GM12878 (cell line): ENCODE results near the gene HCFC1R1.

Experiments used
- CBX3 ChIP-seq: fragments of 200-600 bp; sonication (generic); IDR thresholded peaks from 2 replicates; pipeline ENCODE4 v1.6.1; 2016; ENCODE audit warnings: low read depth, borderline replicate concordance
- ESRRA ChIP-seq: IDR thresholded peaks from 2 replicates; pipeline ENCODE4 v1.6.1; 2012; ENCODE audit warnings: mild to moderate bottlenecking, low read length, improper control_type of control experiment
- POLR2A ChIP-seq: IDR thresholded peaks from 2 replicates; pipeline ENCODE4 v1.6.1; 2011; ENCODE audit warnings: low read depth, mild to moderate bottlenecking, low read length
- RAD21 ChIP-seq: IDR thresholded peaks from 2 replicates; pipeline ENCODE4 v1.6.1; 2011; ENCODE audit warnings: mild to moderate bottlenecking, low read depth, low read length, moderate library complexity; ENCODE audit not compliant: insufficient read depth
- TF ChIP-seq, protein P1 (sequence below): IDR thresholded peaks from 2 replicates; pipeline ENCODE4 v1.6.1; 2012; ENCODE audit warnings: low read depth, low read length, improper control_type of control experiment
- TF ChIP-seq, protein P2 (sequence below): fragments of 450-650 bp; IDR thresholded peaks from 2 replicates; pipeline ENCODE4 v1.6.1; 2017; ENCODE audit warnings: mild to moderate bottlenecking
- TF ChIP-seq, protein P3 (sequence below), 3 experiments: IDR thresholded peaks in 2 of 3; conservative IDR thresholded peaks in 1 of 3; 2 replicates each; pipeline ENCODE4 v1.5.1; 2011; ENCODE audit warnings: low read depth in 3 of 3, low read length in 3 of 3, mild to moderate bottlenecking in 3 of 3, control low read depth in 2 of 3, moderate library complexity in 2 of 3, inconsistent platforms in 1 of 3, mixed read lengths in 1 of 3; ENCODE audit not compliant: control insufficient read depth in 2 of 3, insufficient read depth in 1 of 3; ENCODE audit errors: extremely low read depth in 1 of 3
- TF ChIP-seq, protein P4 (sequence below): IDR thresholded peaks from 2 replicates; pipeline ENCODE4 v1.6.1; 2012; ENCODE audit warnings: mild to moderate bottlenecking, low read depth, low read length

DNA sequence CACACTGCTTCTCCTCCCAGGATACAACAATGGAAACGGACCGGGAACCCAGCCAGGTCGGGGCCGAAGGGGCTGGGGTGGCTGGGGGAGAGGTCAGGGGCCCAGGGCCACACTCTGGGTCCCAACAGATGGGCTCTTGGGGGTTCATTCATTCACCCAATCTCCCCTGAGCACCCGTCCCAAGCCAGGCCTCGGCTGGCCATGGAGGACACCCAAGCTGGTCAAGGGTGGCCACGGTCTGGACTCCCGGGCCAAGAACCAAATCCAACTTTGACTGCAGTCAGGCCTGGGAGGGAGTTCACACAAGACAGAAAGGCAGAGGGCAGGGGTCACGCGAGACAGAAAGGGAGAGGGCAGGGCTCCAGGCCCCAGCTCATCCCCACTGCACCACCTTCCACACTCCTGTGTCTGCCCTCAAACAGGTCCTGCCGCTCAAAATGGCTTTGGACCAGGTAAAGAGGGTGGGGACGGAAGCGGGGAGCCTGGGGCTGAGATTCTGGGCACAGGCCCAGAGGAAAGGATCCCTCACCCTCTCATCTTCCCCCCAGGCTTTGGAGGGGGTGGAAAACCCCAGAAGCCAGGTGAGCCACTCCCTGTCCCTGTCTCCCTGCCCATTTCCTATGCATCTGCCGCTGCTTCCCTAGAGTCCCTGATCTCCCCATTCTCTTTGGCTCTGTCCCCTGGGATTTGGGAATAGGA, 31.2 kb downstream of the HCFC1R1 start:
- no peak for TF ChIP-seq CBX3
- TF ChIP-seq, protein P1, sequence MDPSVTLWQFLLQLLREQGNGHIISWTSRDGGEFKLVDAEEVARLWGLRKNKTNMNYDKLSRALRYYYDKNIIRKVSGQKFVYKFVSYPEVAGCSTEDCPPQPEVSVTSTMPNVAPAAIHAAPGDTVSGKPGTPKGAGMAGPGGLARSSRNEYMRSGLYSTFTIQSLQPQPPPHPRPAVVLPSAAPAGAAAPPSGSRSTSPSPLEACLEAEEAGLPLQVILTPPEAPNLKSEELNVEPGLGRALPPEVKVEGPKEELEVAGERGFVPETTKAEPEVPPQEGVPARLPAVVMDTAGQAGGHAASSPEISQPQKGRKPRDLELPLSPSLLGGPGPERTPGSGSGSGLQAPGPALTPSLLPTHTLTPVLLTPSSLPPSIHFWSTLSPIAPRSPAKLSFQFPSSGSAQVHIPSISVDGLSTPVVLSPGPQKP = no peak
- no peak for TF ChIP-seq POLR2A
- TF ChIP-seq, protein P2, sequence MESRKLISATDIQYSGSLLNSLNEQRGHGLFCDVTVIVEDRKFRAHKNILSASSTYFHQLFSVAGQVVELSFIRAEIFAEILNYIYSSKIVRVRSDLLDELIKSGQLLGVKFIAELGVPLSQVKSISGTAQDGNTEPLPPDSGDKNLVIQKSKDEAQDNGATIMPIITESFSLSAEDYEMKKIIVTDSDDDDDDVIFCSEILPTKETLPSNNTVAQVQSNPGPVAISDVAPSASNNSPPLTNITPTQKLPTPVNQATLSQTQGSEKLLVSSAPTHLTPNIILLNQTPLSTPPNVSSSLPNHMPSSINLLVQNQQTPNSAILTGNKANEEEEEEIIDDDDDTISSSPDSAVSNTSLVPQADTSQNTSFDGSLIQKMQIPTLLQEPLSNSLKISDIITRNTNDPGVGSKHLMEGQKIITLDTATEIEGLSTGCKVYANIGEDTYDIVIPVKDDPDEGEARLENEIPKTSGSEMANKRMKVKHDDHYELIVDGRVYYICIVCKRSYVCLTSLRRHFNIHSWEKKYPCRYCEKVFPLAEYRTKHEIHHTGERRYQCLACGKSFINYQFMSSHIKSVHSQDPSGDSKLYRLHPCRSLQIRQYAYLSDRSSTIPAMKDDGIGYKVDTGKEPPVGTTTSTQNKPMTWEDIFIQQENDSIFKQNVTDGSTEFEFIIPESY = no peak
- TF ChIP-seq, protein P3, sequence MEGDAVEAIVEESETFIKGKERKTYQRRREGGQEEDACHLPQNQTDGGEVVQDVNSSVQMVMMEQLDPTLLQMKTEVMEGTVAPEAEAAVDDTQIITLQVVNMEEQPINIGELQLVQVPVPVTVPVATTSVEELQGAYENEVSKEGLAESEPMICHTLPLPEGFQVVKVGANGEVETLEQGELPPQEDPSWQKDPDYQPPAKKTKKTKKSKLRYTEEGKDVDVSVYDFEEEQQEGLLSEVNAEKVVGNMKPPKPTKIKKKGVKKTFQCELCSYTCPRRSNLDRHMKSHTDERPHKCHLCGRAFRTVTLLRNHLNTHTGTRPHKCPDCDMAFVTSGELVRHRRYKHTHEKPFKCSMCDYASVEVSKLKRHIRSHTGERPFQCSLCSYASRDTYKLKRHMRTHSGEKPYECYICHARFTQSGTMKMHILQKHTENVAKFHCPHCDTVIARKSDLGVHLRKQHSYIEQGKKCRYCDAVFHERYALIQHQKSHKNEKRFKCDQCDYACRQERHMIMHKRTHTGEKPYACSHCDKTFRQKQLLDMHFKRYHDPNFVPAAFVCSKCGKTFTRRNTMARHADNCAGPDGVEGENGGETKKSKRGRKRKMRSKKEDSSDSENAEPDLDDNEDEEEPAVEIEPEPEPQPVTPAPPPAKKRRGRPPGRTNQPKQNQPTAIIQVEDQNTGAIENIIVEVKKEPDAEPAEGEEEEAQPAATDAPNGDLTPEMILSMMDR (IDR thresholded peaks at IDR 0.05 in 2 of 3, conservative IDR thresholded peaks at IDR 0.05 in 1 of 3; ENCODE audit: control insufficient read depth in 2 of 3, extremely low read depth in 1 of 3, insufficient read depth in 1 of 3, low read depth in 3 of 3, low read length in 3 of 3) = no peak
- TF ChIP-seq, protein P4, sequence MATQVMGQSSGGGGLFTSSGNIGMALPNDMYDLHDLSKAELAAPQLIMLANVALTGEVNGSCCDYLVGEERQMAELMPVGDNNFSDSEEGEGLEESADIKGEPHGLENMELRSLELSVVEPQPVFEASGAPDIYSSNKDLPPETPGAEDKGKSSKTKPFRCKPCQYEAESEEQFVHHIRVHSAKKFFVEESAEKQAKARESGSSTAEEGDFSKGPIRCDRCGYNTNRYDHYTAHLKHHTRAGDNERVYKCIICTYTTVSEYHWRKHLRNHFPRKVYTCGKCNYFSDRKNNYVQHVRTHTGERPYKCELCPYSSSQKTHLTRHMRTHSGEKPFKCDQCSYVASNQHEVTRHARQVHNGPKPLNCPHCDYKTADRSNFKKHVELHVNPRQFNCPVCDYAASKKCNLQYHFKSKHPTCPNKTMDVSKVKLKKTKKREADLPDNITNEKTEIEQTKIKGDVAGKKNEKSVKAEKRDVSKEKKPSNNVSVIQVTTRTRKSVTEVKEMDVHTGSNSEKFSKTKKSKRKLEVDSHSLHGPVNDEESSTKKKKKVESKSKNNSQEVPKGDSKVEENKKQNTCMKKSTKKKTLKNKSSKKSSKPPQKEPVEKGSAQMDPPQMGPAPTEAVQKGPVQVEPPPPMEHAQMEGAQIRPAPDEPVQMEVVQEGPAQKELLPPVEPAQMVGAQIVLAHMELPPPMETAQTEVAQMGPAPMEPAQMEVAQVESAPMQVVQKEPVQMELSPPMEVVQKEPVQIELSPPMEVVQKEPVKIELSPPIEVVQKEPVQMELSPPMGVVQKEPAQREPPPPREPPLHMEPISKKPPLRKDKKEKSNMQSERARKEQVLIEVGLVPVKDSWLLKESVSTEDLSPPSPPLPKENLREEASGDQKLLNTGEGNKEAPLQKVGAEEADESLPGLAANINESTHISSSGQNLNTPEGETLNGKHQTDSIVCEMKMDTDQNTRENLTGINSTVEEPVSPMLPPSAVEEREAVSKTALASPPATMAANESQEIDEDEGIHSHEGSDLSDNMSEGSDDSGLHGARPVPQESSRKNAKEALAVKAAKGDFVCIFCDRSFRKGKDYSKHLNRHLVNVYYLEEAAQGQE = no peak
- TF ChIP-seq ESRRA = no peak
- TF ChIP-seq RAD21 = no peak
